ENCODE measurements around the gene ANKRD55. TPM values are rescaled to one million over a fixed set of nuclear protein-coding genes. Genes with fewer than 3 reads are reported as not detected.

Gene ANKRD55
- total and polyA plus RNA-seq, 8 donors: 0.06 TPM; not detected in 7

DNA sequence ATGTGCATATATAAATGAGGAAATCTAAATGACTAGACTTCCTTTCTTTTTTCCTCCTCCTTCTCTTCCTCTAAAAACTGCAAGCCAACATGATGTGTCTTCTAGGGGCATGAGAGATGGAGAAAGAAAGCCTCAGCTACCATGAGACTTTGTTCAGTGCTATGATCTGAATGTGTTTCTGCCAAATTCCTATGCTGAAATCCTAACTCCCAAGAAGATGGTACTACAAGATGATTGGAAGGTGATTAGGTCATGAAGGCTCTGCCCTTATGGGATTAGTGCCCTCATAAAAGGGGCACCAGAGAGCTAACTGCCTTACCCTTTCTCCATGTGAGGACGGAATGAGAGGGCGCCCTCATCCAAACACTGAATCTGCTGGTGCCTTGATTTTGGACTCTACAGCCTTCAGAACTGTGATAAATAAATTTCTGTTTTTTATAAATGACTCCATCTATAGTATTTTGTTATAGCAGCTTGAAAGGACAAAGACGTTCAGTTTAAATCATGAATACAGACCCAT, 166.1 kb downstream of the ANKRD55 start:
- ATAC-seq: no peak

GRCh38 chr5:56064984-56065383, 168.1 kb downstream of the ANKRD55 start:
- WGBS, 2 donors: 74 to 84% methylated on average over 2 of the region's 2 CpGs
- DNase-seq (no peak), ATAC-seq (no peak), FAIRE-seq (no peak)
- intact Hi-C loops (cut with DNase I): no loop called here
- Histone ChIP-seq H3K9me3 (no peaks in the 10 kb centered on the region), H3K4me3 (no peak overlapping the region), H3K27me3 (no peaks in the 10 kb centered on the region), H3K36me3 (no peaks in the 10 kb centered on the region), H3K27ac (no peak overlapping the region), H3K4me1 (peaks cover 0 to 7% (median 5%) of the 10 kb centered on the region in 3 donors)
- TF ChIP-seq, protein P1, sequence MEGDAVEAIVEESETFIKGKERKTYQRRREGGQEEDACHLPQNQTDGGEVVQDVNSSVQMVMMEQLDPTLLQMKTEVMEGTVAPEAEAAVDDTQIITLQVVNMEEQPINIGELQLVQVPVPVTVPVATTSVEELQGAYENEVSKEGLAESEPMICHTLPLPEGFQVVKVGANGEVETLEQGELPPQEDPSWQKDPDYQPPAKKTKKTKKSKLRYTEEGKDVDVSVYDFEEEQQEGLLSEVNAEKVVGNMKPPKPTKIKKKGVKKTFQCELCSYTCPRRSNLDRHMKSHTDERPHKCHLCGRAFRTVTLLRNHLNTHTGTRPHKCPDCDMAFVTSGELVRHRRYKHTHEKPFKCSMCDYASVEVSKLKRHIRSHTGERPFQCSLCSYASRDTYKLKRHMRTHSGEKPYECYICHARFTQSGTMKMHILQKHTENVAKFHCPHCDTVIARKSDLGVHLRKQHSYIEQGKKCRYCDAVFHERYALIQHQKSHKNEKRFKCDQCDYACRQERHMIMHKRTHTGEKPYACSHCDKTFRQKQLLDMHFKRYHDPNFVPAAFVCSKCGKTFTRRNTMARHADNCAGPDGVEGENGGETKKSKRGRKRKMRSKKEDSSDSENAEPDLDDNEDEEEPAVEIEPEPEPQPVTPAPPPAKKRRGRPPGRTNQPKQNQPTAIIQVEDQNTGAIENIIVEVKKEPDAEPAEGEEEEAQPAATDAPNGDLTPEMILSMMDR (IDR thresholded peaks at IDR 0.05): no peak

More for the DNA sequence above, 166.1 kb downstream of the ANKRD55 start:
- no peaks in the 10 kb centered on the region for H3K9me3 ChIP-seq
- no peaks in the 10 kb centered on the region for H3K27me3 ChIP-seq
- no peak for DNase-seq
- FAIRE-seq: no peak
- no peak overlapping the region for H3K4me3 ChIP-seq
- intact Hi-C loops (cut with DNase I): no loop called here
- H3K4me1 ChIP-seq: peaks cover 0 to 20% (median 5%) of the 10 kb centered on the region in 3 donors
- H3K36me3 ChIP-seq: no peaks in the 10 kb centered on the region
- H3K27ac ChIP-seq: no peak overlapping the region
- TF ChIP-seq, protein P1 (IDR thresholded peaks at IDR 0.05): no peak
- 89 to 95% methylated on average over 3 of the region's 3 CpGs for WGBS, 2 donors

- 85 to 90% methylated on average over 10 of the region's 10 CpGs for WGBS, 2 donors
- TF ChIP-seq, protein P1 (IDR thresholded peaks at IDR 0.05): no peak
- intact Hi-C loops (cut with DNase I): no loop called here
- ATAC-seq (no peak), DNase-seq (no peak), FAIRE-seq (no peak)
- no peak overlapping the region for H3K4me3 ChIP-seq
- no peaks in the 10 kb centered on the region for H3K36me3 ChIP-seq
- H3K27me3 ChIP-seq: no peaks in the 10 kb centered on the region
- no peaks in the 10 kb centered on the region for H3K9me3 ChIP-seq
- no peak overlapping the region for H3K27ac ChIP-seq
- peaks cover 8 to 20% (median 15%) of the 10 kb centered on the region in 3 donors for H3K4me1 ChIP-seq
Observed at GRCh38 chr5:56060276-56061110, 172.6 kb downstream of the ANKRD55 start.

DNA sequence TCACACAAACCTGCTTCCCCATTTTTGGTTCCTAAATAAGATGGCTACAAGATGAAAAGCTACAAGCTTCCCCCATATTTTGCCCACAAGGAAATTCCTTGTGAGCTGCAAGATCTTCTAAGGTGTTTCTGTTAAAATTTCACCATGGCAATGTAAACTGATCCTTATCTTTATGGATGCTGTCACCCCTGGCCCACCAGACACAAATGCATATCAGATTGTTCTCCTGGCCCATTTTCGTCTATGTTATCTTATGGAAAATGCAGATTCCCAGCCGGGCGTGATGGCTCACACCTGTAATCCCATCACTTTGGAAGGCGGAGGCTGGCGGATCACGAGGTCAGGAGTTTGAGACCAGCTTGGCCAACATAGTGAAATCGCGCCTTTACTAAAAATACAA, 173.3 kb downstream of the ANKRD55 start:
- ATAC-seq: no peak
- no peaks in the 10 kb centered on the region for H3K9me3 ChIP-seq
- H3K27me3 ChIP-seq: no peaks in the 10 kb centered on the region
- intact Hi-C loops (cut with DNase I): no loop called here
- H3K4me1 ChIP-seq: peaks cover 8 to 20% (median 15%) of the 10 kb centered on the region in 3 donors
- no peak overlapping the region for H3K4me3 ChIP-seq
- TF ChIP-seq, protein P1 (IDR thresholded peaks at IDR 0.05): no peak
- no peak for DNase-seq
- WGBS, 2 donors: 89 to 91% methylated on average over 8 of the region's 8 CpGs
- no peaks in the 10 kb centered on the region for H3K36me3 ChIP-seq
- no peak for FAIRE-seq
- peak overlapping the region in 2 of 4 donors; percentile 85 to 86 for H3K27ac ChIP-seq

GRCh38 chr5:56056875-56057274, 176.3 kb downstream of the ANKRD55 start:
- no peaks in the 10 kb centered on the region for H3K36me3 ChIP-seq
- no peak overlapping the region for H3K4me3 ChIP-seq
- no peaks in the 10 kb centered on the region for H3K9me3 ChIP-seq
- FAIRE-seq: no peak
- DNase-seq: no peak
- peaks cover 8 to 20% (median 15%) of the 10 kb centered on the region in 3 donors for H3K4me1 ChIP-seq
- no peak overlapping the region for H3K27ac ChIP-seq
- WGBS, 2 donors: 89 to 96% methylated on average over 2 of the region's 2 CpGs
- intact Hi-C loops (cut with DNase I): no loop called here
- H3K27me3 ChIP-seq: no peaks in the 10 kb centered on the region
- ATAC-seq: no peak
- TF ChIP-seq, protein P1 (IDR thresholded peaks at IDR 0.05): no peak
